WI38 (cell line): Measurements from ENCODE around the gene PDE11A.

Experiments
- H3K4me3 ChIP-seq: 2 replicates; pipeline ENCODE4 v1.5.1; 2011; ENCODE audit warnings: low read depth, mild to moderate bottlenecking, control low read depth, low read length
- TF ChIP-seq, protein P1 (sequence below): IDR thresholded peaks from 2 replicates; pipeline ENCODE4 v1.5.1; 2012; ENCODE audit warnings: low read depth, mild to moderate bottlenecking, control low read depth, low read length

The PDE11A gene

DNA sequence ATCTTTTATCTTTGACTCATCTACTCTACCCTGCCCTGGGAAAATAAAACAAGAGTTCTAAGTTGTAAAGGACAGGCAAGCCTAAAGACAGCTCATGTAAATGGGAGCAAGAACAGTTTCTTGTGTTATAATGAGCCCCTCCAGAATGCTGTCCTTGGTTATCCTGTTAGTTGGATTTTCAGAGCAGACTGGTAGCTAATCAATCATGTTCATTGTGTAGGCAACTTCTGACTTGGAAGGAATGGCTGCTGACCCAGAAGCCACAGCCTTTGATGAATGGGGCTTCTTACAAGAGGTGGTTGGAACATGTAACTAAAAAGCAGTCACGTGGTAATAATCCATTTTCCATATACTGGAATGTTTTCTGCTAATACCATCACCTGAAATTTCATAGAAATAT is 425.8 kb downstream of the PDE11A start:
- H3K4me3 ChIP-seq = no peak overlapping the region
- TF ChIP-seq, protein P1, sequence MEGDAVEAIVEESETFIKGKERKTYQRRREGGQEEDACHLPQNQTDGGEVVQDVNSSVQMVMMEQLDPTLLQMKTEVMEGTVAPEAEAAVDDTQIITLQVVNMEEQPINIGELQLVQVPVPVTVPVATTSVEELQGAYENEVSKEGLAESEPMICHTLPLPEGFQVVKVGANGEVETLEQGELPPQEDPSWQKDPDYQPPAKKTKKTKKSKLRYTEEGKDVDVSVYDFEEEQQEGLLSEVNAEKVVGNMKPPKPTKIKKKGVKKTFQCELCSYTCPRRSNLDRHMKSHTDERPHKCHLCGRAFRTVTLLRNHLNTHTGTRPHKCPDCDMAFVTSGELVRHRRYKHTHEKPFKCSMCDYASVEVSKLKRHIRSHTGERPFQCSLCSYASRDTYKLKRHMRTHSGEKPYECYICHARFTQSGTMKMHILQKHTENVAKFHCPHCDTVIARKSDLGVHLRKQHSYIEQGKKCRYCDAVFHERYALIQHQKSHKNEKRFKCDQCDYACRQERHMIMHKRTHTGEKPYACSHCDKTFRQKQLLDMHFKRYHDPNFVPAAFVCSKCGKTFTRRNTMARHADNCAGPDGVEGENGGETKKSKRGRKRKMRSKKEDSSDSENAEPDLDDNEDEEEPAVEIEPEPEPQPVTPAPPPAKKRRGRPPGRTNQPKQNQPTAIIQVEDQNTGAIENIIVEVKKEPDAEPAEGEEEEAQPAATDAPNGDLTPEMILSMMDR = no peak

- TF ChIP-seq, protein P1 = no peak
- no peak overlapping the region for H3K4me3 ChIP-seq
Observed at GRCh38 chr2:177646241-177646640, 426.3 kb downstream of the PDE11A start.

DNA sequence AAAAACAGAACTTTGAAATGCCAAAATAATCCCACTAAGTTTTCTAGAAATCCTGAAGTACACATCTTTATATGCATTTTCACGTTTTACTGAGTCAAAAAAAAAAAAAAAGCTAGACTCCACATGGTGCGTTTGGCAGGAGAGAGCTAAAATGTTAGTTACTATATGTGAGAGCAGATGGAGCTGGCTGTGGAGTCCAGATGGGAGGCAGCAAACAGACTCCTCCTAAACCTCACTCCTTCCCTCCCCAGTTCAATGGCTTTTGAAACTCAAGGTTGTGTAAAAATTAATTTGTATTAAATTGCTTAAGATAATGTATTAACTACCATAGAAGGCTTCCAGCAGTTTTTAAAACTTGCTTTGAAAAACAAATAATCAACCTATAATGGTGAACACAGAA is 431.2 kb downstream of the PDE11A start:
- TF ChIP-seq, protein P1 = no peak
- H3K4me3 ChIP-seq = no peak overlapping the region

- TF ChIP-seq, protein P1 = no peak
Observed at GRCh38 chr2:177640423-177640822, 432.2 kb downstream of the PDE11A start.

DNA sequence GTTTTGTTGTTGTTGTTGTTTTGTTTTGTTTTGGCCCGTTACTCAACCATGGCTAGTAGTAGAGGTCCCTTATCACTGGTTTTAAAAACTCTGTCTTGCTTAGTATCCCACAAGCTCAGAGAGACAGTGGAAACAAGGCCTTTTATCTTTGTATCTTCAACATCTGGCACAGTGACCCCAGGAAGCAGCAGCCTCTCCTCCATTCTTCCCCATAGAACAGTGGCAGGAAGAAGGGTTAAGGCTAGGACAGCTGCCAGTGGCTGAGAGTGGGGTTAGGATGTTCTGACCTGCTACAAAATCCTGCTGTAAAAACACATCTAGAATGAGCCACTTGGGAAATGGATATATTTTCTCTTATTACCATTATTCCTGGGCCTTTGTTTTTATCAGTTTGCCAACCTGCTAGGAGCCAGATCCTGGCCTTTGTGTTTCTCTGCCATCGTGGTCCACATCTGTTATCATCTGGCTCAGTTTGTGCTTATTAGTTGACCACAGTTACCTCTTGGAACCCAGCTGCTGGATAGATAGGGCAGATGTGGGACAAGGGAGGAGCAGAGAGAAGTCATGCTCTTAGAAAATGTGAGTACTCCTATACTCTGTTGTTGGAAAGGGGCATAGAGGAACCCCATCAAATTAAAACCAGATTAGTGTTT is 433.2 kb downstream of the PDE11A start:
- no peak overlapping the region for H3K4me3 ChIP-seq
- TF ChIP-seq, protein P1 = no peak

More at GRCh38 chr2:177640423-177640822, 432.2 kb downstream of the PDE11A start:
- no peak overlapping the region for H3K4me3 ChIP-seq

- TF ChIP-seq, protein P1 = no peak
- H3K4me3 ChIP-seq = no peak overlapping the region
Observed at GRCh38 chr2:177638507-177638906, 434.1 kb downstream of the PDE11A start.

DNA sequence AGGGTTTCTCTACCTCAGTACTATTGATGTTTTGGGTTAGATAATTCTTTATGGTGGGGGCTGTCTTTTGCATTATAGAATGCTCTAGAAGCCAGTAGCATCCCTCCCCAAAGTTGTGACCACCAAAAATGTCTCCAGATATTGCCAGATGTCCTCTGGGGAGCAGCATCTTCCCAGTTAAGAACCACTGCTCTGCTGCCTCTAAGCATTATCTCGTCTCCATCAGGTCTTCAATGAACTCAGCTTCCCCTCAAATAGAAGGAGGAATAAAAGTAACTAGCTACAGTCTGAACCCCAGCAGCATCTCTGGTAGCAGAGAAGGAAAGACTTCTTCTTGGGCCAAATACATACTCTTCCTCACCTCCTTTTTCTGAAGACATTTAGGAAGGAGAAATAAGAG is 435.9 kb downstream of the PDE11A start:
- TF ChIP-seq, protein P1 = no peak
- no peak overlapping the region for H3K4me3 ChIP-seq
